Neuron (in vitro differentiated cells): Measurements from ENCODE around the gene TMEM190.
"Not testable (repeated sequence)": the region's sequence is repeated elsewhere in the genome, so short reads cannot be mapped to it uniquely, and the experiment has no call there.

Experiments used
- H2AFZ ChIP-seq: one replicate; pipeline ENCODE4 v1.6.1; 2013; ENCODE audit warnings: low read depth, mild to moderate bottlenecking, inconsistent platforms, low read length, moderate library complexity
- H3K27me3 ChIP-seq: one replicate; pipeline ENCODE4 v1.6.1; 2013; ENCODE audit warnings: low read length; ENCODE audit not compliant: insufficient read depth
- H3K36me3 ChIP-seq: one replicate; pipeline ENCODE4 v1.6.1; 2013; ENCODE audit warnings: low read length; ENCODE audit not compliant: insufficient read depth
- H3K4me1 ChIP-seq: one replicate; pipeline ENCODE4 v1.6.1; 2013; ENCODE audit warnings: low read length; ENCODE audit not compliant: insufficient read depth
- H3K4me3 ChIP-seq: 2 replicates; pipeline ENCODE4 v1.5.1; 2013; ENCODE audit warnings: mild to moderate bottlenecking, low read length, moderate library complexity
- H3K9me3 ChIP-seq: one replicate; pipeline ENCODE4 v1.6.1; 2013; ENCODE audit warnings: low read length

TMEM190 gene

DNA sequence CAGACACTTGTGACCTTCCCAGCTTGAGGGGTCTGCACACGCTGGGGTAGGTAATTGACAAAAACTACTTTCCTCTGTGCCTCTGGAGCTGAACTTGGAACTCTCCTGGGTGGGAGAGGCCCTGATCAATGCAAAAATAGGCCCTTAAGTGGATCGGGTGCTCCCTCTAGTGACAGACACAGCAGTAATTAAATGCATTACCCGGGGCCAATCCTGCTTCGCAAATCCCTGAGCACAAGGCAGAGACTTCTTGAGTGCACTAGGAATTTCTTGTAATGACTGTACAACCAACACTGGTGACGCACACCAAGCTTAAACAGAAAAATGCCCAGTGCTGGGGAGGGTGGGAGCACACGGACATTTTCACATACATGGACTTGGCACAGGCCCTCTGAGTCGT, 41.6 kb downstream of the TMEM190 start:
- Histone ChIP-seq H3K4me1 (peaks cover 3% of the 10 kb centered on the region), H3K4me3 (no peak overlapping the region), H3K36me3 (no peaks in the 10 kb centered on the region), H2AFZ (no peak overlapping the region), H3K27me3 (no peaks in the 10 kb centered on the region), H3K9me3 (peaks cover 4% of the 10 kb centered on the region)

DNA sequence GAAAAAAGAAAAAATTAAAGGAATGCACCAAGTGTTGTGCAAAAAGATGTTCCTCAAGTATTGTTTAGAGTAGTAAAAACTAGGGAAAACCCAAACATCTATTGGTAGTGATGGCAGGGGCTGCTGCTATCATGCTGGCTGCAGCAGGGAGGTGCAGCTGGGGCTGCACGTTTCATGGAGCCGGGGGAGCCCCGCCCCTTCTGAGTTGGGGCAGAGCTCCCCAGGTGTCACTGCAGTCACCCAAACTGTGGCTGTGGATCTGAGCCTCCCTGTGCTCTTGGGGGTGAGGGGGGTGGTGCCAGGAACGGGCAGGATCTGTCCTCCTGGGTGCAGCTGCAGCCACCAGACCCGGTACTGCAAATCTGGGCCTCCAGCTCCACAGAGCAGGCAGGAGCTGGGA, 42.5 kb downstream of the TMEM190 start:
- peaks cover 4% of the 10 kb centered on the region for H3K9me3 ChIP-seq
- H3K36me3 ChIP-seq = no peaks in the 10 kb centered on the region
- H3K4me1 ChIP-seq = peaks cover 3% of the 10 kb centered on the region
- no peaks in the 10 kb centered on the region for H3K27me3 ChIP-seq
- no peak overlapping the region for H2AFZ ChIP-seq
- H3K4me3 ChIP-seq = no peak overlapping the region

DNA sequence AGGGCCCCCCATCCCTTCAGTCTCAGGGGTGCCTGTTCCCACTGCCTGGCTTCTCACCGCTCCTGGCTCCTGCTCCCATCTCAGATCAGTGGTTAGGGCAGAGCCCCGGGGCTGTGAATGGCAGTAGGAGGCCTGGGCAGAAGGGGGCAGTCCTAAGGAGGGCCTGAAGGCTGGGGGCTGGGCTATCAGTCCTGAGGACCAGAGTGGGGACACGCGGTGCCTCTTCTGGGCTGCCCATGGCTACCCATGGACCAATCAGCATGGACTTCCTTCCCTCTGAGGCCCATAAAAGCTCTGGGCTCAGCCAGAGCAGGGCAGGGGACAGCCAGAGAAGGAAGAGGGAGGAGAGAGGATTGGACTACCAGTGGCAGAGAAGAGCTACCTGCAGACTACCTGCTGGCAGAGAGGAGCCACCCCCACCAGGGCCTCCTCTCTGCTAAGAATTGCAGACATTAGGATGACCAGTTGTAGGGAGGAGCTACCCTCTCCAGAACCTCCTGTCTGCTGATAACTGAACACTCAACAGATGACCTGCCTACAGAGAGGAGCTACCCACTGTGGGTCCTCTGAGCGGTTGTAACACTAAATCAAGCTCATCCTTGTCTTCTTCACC, 43.1 kb downstream of the TMEM190 start:
- Histone ChIP-seq H3K4me3 (no peak overlapping the region), H3K27me3 (no peaks in the 10 kb centered on the region), H2AFZ (no peak overlapping the region), H3K36me3 (no peaks in the 10 kb centered on the region), H3K9me3 (peaks cover 4% of the 10 kb centered on the region), H3K4me1 (peaks cover 3% of the 10 kb centered on the region)

DNA sequence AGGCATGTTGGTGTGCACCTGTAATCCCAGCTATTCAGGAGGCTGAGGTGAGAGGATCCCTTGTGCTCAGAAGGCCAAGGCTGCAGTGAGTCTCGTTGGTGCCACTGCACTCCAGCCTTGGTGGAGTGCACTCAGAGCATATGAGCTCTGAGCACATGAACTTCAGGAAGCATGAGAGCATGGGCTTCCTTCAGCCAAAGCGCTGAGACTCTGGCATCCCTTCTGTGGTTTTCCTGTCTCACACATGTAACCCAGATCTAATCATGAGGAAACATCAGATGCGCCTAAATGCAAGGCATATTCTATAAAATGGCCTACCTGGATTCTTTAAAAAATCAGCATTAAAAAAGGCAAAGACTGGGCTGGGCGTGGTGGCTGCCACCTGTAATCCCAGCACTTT, 44.7 kb downstream of the TMEM190 start:
- H3K4me3 ChIP-seq, H3K9me3 ChIP-seq, H2AFZ ChIP-seq, H3K27me3 ChIP-seq, H3K4me1 ChIP-seq, H3K36me3 ChIP-seq: not testable (repeated sequence)

DNA sequence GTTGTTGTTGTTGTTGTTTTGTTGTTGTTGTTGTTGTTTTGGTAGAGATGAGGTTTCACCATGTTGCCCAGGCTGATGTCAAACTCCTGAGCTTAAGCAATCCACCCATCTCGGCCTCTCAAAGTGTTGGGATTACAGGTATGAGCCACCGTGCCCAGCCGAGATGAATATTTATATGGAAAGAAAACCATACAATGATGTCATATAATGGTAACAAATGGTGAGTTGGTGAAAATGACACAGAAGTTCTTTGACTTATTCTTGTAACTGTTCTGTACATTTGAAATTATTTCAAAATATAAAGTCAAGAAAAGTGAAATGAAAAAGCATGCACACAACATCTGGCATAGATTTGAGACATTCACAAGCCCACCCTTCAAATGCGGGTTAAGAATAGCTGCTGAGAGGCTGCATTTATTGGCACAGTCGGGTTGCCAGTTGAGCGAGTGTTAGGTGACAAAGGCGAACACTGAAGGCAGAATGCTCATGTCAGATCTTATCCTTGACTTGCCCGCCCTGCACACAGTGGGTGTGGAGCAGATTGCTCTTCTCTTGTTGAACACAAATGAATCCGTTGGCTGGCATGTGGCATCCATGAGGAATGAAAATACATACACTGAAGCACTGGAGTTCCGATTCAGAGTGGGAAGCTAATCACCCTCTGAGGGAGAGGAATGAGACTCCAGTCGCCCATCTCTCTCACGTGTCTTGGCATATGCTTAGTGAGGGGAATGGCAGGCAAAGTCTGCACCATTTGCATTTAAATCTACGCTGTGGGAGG, 46.8 kb downstream of the TMEM190 start:
- peaks cover 4% of the 10 kb centered on the region for H3K9me3 ChIP-seq
- H3K27me3 ChIP-seq = no peaks in the 10 kb centered on the region
- H3K4me1 ChIP-seq = no peaks in the 10 kb centered on the region
- H2AFZ ChIP-seq = no peak overlapping the region
- H3K36me3 ChIP-seq = no peaks in the 10 kb centered on the region
- no peak overlapping the region for H3K4me3 ChIP-seq

DNA sequence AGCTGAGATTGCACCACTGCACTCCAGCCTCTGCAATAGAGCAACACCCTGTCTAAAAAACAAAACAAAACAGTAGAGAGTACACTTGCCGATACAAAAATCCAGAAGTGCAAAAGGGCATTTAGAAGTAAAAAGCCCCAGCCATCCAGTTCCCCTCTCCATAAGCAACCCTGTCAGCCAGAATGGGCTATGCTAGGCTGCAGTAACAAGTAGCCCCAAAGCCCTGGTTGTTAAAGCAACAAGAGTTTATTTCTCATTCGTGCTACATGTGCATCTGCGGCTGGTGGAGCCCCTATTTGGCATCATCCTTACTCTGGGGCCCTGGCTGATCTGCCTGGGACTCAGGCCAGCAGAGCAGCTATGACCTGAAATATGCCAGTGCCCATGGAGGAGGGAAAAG, 47.9 kb downstream of the TMEM190 start:
- H3K9me3 ChIP-seq = peaks cover 4% of the 10 kb centered on the region
- H3K4me1 ChIP-seq = no peaks in the 10 kb centered on the region
- H3K4me3 ChIP-seq = no peak overlapping the region
- H3K27me3 ChIP-seq = no peaks in the 10 kb centered on the region
- H2AFZ ChIP-seq = no peak overlapping the region
- no peaks in the 10 kb centered on the region for H3K36me3 ChIP-seq

DNA sequence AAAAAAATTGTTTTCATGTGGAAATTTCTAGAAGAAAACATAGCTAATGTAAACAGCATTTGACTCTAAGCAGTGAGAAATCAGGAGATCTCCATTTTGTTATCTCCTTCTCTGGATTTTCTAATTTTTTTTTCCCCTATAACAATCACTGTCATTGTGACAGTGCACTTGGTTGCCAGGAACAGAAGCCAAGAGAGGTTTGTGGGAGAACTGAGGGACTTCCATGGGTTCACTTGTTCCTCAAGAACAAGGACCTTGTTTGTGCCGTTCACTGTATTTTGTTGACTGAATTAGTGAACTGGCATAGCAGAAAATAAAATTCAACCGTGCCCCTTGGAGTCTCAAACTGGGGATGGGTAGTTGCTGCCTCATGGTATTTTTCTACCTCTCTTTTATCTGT, 49.4 kb downstream of the TMEM190 start:
- Histone ChIP-seq H2AFZ (no peak overlapping the region), H3K36me3 (no peaks in the 10 kb centered on the region), H3K27me3 (no peaks in the 10 kb centered on the region), H3K4me3 (no peak overlapping the region), H3K4me1 (no peaks in the 10 kb centered on the region), H3K9me3 (peaks cover 2% of the 10 kb centered on the region)
